Pulmonary artery endothelial cell (primary cell): Measurements from ENCODE around the gene MXI1. TPM values are rescaled to one million over a fixed set of nuclear protein-coding genes. Genes with fewer than 3 reads are reported as not detected.

Source experiments
- DNase-seq: peaks from one replicate; pipeline ENCODE4 v3.0.0-alpha.2; 2011; ENCODE audit warnings: low read depth, low spot score
- total RNA-seq: library from RNA; depleted of rRNA; stranded (reverse); fragments of >200 nt; gene quantifications from 2 replicates; pipeline ENCODE4 v1.2.3, GENCODE V29; 2014

Gene MXI1
- 8.4 and 9.7 TPM in 2 replicates for total RNA-seq

DNA sequence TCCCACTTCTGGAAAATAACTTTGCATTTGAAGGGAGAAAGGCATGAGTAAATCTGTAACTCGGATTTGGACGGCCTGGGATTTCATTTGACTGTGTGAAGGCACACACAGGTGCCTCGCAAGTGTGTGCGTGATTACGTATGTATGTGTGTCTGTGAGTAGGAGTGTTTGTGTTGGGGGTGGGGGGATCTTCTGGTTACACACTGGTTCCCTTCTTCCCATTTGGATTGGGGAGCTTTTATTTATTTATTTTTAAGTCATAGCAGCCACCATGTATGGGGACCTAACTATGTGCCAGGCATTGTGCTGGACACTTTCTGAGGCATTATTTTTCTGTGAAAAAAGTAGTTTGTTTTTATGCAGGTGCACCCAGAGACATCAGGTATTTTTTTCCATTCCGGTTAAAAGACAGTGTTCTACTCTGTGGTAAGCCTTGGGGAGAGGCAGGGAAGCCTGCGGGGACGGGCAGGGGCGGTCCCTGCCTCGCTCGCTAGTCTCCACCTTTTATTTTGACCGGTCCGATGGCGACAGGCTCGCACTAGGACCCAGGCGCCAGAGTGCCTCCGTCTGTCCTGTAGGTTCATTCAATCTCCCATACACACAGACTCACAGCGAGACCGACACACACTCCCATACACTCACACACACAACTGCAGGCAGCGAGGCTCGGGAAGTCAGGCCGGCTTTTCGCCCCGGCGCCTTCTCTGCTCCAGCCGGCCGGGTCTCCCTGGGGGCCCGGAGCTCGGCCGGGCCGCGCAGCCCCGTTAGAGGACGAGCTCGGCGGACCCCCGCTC is at the start of gene MXI1:
Gene MXI1 (plus strand): TSS at position 595 of the 794 bp plus-strand sequence. CDS start 204 bp downstream, outside the sequence.
- DNase-seq: no peak

DNA sequence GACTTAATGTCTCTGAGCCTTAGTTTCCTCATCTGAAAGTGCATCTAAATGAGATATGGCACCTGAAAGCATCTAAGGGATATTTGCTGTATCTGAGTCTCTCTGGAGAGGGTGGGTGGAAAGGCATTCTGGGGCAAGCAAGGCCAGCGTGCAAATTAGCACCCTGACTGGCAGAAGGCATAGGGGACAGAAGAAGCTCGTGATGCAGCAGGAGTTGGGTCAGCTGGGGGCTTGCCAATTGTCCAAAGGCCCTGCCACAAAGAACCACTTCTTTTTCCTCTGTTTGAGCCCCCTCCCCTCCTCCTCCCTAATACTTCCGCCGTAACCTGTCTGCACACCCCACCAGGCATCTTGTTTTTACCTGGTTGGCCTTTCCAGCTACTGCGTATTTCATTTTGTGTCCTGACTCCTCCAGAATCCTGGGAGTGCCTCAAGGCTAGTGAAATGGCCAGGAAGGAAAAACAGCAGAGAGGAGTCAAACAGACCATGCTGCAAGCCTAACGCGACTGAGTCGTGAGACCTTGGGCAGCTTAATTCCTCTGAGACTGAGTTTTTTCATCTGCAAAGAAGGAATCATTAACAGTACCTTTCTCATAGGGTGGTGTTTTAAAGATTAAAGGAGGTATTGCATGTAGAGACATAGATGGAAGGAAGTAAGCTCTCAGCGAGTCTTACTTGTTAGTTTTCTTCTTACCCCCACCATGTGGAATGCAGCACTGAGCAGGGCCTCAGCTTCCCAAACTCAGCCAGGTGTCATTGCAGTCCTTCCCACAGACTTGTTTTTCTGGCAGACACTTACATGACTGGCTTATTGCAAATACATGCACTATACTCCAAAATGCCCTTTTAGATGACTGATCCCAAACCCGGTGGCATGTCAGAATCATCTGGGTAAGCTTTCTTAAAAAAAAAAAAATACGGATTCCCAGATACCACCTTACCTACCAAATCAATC is 49.1 kb upstream of the MXI1 start:
- DNase-seq: no peak

DNA sequence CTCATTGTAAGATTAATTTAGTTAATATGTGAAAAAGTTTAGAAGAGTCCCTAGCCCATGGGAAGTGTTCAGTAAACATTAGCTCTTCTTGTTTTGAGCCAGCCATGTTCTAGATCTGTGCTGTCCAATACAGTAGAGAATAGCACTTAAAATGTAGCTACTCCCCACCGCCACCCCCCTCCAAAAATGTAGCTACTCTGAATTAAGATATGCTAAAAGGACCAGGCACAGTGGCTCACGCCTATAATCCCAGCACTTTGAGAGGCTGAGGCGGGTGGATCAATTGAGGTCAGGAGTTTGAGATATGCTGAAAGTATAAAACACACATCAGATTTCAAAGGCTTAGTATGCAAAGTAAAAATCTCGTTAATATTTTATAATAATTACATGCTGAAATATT is 47.3 kb upstream of the MXI1 start:
- DNase-seq: no peak

DNA sequence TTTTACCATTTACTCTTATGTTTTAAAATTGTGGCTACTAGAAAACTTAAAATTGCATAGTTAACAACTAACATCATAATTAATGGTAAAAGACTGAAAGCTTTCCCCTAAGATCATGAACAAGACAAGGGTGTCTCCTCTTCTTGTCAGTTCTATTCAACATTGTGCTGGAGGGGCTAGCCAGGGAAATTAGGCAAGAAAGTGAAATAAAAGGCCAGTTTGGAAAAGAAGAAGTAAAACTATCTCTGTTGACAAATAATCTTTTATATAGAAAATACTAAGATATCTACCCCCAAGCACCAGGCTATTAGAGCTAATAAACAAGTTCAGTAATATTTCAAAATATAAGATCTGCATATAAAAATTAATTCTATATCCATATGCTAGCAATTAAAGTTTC is 46.9 kb upstream of the MXI1 start:
- DNase-seq: no peak

DNA sequence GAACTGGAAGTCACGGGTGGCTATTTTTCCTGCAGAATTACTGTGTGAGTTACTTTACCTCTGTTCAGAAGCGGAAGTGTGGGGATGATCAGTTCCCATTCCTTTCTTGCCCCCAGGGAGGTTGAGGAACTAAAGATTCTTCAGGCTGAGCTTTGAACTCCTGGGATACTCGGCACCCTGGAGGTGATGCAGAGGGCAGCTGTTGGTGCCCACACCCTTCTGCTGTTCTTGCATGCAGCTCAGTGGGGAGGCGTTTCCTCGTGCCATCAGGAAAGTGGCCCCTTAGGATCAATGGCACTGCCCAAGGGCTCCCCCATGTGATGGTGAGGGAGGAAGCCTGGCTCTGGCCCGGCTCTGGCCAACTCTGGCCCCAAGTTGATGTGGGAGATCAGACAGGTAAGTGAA is 44.7 kb upstream of the MXI1 start:
- no peak for DNase-seq

DNA sequence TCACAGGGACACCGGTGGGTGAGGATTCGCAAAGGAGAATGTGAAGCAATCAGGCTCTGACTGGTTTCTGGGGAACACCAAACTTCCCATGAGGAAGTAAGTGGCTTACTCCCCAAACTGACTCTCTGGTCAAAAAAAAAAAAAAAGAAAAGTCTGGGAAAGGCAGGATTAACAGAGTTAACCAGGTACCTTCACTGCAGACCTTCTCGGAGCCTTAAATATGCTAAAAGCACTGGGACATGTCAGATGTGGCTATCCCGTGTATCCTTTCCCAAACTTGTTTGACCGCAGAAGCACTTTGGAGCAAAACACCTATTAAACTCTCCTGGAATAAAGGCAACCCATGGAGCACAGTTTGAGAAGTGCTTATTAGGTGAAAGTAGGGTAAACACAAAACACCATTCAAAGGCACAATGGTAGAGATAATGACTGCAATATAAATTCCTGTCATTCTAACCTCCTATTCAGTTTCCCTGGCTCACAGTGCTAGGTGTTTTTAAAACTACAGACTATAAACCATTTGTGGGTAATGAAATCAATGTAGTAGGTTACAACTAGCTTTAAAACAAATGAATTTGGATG is 44.1 kb upstream of the MXI1 start:
- no peak for DNase-seq

DNA sequence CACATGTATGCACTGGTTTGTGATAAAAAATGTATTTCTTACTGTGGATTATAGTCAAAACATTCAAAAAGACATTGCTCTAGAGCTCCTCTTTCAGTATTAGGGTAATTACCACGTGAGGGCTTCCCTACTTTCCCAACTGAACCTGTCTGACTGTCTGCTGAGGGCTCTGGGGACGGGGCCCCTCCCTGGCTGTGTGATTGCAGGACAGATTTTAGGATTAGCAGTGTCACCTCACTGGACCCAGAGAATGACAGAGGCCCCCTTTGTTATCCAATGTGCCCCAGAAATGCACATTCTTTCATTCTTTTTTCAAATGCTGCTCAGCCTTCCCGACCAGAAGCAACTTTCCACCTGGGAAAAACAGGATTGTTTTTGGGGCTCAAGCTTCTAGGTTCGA is 43.6 kb upstream of the MXI1 start:
- no peak for DNase-seq

DNA sequence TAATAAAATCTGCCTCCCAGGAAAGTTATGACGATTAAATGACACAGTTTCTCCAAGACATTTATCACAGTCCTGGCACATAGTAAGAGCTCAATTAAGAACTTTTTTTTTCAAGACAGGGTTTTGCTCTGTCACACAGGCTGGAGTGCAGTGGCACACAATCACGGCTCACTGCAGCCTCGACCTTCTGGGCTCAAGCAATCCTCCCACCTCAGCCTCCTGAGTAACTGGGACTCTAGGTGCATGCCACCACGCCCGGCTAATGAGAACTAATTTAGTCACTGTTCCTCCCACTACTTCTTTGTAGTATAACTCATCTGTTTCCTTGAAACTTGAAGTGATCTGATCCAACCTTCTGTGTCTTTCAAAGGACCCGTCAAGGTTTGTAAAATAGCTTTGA is 42.2 kb upstream of the MXI1 start:
- DNase-seq: no peak

DNA sequence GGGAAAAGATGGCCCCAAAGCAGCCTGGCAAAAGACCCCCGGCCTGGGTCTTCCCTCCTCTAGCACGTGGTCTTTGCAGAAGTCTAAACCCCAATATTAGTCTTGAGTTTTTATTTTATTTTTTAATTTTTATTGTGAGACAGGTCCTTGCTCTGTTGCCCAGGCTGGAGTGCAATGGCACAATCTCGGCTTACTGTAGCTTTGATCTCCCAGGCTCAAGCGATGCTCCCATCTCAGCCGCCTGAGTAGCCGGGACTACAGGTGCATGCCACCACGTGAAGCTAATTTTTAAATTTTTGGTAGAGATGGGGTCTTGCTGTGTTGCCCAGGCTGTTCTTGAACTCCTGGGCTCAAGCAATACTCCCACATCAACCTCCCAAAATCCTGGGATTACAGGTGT is 40.3 kb upstream of the MXI1 start:
- no peak for DNase-seq

DNA sequence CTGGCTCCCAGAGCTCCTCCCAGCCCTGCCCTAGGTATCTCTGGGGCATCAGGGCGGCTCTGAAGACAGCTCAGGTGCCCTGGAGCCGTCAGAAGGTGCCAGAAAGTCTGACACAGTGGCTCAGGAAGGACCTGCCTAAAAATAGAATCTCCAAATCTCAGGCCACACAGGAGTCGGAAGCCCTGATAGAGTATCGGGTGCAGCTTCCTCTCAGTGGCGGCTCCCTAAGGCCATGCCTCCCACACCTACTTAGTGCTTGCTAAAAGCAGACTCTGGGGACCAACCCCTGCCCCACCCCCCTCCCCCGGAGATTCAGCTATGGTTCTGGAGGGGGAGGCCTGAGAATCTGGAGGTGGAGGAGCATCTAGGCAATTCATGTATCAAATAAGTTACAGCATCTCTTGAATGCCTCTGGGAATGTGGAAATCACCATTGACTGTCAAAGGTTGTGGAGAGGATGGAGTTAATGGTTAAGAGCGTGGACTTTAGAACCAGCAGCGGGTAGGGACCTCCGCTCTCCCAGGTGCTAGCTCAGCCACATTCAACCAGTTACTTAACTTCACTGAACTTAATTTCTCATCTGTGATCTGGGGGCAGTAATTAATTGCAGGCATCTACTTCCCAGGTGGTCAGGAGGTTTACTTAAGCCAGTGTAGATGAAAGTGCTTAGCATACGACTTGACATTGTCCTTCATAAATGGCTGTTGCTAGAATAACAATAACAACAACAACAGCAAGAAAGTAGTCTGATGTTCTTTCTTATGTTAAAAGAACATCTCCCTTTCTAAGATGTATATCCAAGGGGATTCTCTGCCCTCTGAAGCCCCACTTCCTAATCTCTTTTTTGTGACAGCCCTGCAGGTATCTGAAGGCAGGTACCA is 38.6 kb upstream of the MXI1 start:
- no peak for DNase-seq

DNA sequence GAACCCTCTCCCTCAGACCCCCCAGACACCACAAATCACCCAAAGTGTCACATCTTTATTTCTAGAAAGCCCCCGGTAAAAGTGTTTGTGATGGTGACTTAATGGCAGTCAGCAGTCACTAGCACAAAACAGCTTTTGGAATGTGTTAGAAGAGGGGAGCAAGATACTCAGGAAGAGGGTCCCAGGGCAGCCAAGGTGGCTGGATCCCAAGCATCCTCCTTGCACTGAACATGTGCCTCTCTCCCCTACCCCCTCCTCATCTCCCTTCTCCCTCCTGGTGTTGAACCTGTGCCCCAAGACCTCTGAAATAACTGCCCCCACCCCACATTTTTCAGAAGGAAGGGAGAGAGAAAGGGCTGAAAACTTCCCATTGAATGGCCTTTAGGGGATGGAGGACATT is 37.8 kb upstream of the MXI1 start:
- no peak for DNase-seq

DNA sequence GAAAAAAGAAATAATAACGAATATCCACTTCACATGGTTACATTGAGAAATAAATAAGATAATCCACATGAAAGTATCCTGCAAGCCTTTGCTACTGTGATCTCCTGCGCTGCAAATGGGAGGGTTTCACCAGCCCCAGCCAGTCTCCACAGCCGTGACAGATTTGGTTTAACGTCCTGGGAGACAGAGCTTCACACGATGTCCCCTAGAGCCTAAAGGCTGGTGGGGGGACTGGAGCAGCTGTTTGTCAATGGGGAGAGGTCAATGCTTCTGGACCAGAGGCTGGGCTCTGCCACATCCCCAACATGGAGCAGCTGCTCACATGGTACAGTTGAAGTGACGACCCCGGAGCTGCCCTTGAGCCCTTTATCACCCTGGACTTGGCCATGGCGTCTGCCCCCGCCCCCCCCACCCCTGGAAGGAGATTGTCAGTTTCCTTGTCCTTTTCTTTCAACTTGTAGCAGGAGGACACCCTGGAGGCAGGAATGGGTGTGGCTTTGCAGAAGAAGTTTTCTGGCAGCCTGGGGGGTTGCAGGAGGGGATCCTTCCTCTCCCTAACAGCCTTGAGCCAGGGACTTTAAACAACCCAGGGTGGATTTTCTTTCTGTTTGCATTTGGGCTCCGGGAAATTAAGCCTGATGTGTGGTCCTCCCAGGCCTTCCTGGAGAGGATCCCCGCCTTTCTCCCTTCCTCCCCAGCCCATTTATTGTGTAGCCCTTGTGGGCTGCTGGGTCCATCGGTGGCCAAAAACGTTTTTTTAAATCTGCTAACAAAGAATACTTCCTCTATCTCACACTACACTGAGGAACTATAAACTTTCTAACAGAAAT is 37.0 kb upstream of the MXI1 start:
- no peak for DNase-seq

DNA sequence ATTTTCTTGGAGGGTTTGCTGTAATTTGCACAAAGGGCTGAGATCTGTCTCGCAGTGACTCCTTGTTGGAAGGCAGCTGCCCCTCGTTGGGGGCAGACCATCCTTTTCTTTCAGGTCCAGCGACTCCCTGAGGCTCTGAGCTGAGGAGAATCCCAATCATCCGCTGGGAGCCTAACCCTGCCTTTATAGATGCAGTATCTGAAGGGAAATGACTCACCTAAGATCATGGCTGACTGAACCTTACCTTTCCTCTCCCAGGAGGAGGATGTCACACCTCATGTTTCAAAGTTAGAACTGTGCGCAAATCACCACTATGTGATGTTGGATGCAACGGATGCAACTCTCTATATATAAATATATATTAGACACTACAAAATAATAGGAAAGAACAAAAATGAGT is 36.4 kb upstream of the MXI1 start:
- no peak for DNase-seq

DNA sequence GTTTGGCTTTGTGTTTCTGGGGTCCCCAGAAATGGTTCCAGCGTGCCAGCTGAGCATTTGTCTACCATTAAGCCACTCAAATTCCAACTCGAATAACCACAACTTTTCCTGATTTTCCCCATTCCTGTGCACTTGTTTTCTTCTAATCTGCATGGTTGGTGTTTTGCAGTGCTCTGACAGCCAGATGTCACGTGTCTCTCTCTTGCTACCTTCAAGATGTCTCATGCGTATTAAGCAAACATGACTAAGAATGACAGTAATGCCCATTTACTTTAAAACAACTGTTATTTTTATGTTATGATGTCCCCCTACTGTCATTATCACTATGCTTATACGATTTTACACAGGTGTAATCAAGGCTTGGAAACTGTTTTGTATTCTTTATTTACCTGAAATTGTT is 35.2 kb upstream of the MXI1 start:
- no peak for DNase-seq

DNA sequence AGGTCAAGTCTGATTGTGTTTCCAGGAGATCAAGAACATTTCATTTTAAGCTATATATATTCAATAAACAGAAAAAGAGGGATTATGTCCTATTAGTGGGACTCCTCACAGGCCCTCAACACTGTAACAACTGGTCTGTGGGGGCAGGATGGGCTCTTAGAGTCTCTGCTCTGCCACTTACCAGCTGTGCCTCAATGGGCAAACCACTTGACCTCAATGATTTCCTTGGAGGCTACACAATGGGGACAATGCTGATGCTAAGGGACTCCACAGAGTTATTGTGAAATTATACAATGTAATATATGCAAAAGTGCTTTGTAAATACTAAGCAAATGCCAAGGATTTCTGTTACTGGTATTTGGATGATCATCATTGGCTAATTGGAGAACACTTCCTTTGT is 33.2 kb upstream of the MXI1 start:
- no peak for DNase-seq

DNA sequence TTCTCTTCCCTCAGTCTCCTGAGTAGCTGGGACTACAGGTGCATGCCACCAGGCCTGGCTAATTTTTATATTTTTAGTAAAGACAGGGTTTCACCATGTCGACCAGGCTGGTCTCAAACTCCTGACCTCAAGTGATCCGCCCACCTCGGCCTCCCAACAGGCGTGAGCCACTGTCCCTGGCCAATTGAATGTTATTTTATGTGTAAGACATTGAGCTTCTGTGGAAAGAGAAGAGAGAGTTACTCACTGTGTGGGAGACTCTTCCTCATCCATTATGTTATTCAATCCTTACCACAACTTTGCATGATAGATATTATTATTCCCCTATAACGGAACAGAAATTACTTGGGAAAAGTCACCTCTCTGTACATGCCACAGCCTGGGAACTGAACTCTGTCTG is 32.6 kb upstream of the MXI1 start:
- no peak for DNase-seq

DNA sequence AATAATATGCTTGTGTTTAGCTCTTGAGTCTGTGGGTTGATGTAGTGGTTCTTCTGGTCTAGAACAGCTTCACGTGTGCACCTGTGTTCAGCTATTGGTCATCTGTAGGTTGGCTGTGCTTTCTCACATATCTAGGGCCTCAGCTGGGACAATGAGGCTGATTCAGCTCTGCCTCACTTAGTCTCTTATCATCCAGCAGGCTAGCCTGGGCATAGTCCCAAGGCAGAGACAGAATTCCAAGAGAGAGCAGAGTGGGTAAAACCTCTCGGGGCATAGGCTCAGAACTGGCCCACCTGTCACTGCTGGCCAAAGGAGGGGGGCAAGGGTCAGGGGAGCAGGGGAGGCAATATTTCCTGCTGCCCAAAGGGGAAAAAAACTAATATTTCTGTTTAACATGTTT is 32.0 kb upstream of the MXI1 start:
- no peak for DNase-seq

DNA sequence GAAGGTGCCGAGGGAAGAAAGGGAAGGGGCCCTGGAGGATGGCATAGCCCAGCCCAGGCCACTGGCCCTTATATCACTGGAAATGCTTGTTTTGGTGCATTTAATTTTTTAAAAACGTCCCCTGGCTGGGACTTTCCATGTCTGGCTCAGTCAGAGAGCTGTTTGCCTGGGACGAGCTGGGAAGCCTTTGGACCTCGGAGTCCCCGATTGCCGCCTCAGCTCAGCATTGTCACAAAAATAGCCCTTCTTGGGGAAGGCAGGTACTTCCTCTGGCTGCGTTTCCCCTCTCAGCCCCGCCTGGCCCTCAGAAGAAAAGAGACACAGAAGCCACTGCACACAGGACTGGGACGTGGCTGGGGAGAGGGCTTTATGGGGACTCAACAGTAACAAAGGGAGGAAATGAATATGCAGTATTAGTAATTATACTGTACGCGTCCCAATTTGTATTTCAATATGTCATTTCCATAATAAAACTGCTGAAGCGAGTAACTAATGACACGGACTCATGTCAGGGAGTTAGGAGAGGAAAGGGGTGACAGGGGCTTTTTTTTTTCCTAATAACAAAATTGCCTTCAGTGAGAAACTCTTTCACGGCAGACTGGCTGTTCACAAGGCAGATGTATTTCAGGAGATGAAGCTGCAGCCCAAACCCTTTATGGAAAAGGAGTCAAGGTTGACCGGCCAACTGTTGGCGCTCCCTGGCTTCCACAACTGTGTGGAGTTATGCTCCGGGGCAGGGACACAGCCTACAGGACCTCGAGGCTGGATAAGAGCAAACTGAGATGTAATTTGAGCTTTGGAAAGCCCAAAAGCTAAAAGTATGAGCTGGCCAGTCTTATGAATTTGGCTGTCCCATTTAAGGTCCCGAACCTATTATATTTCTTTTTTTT is 31.0 kb upstream of the MXI1 start:
- no peak for DNase-seq

DNA sequence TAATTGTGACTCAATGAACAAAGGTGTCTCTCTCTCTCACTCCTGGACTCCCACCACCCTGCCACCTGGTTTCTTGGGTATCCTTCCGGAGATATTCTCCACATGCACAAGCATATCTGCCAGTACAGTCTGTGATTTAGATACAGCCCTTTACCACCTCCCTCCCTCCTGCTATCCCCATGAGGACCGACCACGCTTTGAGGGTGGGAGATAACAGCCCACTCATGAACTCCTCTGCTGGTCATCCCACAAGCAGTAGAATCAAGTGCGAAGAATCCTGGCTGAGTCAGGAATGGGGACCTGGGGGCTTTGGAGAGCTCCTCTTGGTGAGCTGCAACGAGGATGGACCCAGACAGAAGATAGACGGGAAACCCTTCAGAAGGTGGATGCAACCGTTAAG is 28.2 kb upstream of the MXI1 start:
- no peak for DNase-seq
